Fibroblast of villous mesenchyme (primary cell): ENCODE measurements around the gene AK5. TPM values are rescaled to one million over a fixed set of nuclear protein-coding genes. Genes with fewer than 3 reads are reported as not detected.

ENCODE experiments used
- DNase-seq: peaks from one replicate; pipeline ENCODE4 v3.0.0-alpha.2; 2010; ENCODE audit warnings: low read depth
- H3K4me3 ChIP-seq: 2 replicates; pipeline ENCODE4 v1.5.1; 2011; ENCODE audit warnings: low read depth, mild to moderate bottlenecking, low read length
- CTCF ChIP-seq: IDR thresholded peaks from 2 replicates; pipeline ENCODE4 v1.5.1; 2012; ENCODE audit warnings: low read depth, mild to moderate bottlenecking, low read length; ENCODE audit not compliant: insufficient read depth
- small RNA-seq: library from RNA; depleted of rRNA; stranded (forward); fragments of <200 nt; gene quantifications from one replicate; pipeline ENCODE3, GENCODE V24; 2012
- total RNA-seq: library from RNA; depleted of rRNA; stranded (reverse); fragments of >200 nt; gene quantifications from 2 replicates; pipeline ENCODE4 v1.2.3, GENCODE V29; 2012

The AK5 gene
- total RNA-seq, 1 donor, result 123 TPM

- H3K4me3 ChIP-seq, result no peak overlapping the region
- no peak for TF ChIP-seq CTCF
- DNase-seq, result no peak
Observed at GRCh38 chr1:77608893-77609292, 327.1 kb downstream of the AK5 start.

Small RNA genes lying within 50 kb of the gene (small RNA-seq; reads per million reads assigned to genes)
- gene RNU7-8P, result not detected

Other genes with a start within 250 kb of the AK5 start
- gene PIGK, start 62.6 kb upstream of the AK5 start, total RNA-seq, result 32.8 and 34.5 TPM in 2 replicates